Measurements from ENCODE around the gene PZP. TPM values are rescaled to one million over a fixed set of nuclear protein-coding genes. Genes with fewer than 3 reads are reported as not detected.

Gene PZP
- polyA plus RNA-seq, 1 donor (not counting 4 experiments of a cell fraction or from before 2014, with no cell fraction given) = not detected

DNA sequence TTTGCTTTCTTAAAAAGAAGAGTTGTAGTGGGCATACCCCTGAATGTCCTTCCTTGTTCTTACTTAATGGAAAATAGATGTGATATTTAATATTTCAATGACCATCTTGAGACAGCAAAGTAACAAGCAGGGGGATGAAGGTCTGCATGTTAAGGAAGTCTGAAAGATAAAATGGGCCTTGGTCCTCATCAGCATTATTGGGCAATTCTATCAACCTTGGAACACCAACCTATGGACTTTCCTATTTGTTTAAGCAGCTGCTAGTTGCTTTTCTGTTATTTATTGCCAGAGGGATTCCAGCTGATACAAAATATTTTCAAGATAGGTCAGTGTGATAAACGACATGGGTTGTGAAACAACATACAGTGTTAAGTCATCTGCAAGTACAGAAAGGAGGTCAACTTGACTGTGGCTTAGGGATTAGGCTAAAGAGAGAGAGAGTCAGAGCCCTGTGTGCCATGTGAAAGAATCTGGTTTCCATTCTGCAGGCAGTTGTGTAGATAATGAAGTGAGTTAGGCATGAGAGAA, 76.1 kb downstream of the PZP start:
- H3K27ac ChIP-seq (ENCODE audit: control insufficient read depth, insufficient read depth, low read length) = no peak overlapping the region
- H3K36me3 ChIP-seq (ENCODE audit: control insufficient read depth in 2 of 2, extremely low read depth in 1 of 2, insufficient read depth in 2 of 2, low read length in 2 of 2) = no peaks in the 10 kb centered on the region
- TF ChIP-seq CTCF (optimal IDR thresholded peaks at IDR 0.05 in 1 of 3, IDR thresholded peaks at IDR 0.05 in 1 of 3, conservative IDR thresholded peaks at IDR 0.05 in 1 of 3; ENCODE audit: extremely low read depth in 1 of 3, insufficient read depth in 2 of 3, low read length in 3 of 3) (no peak), EZH2 (IDR thresholded peaks at IDR 0.05; ENCODE audit: low read length) (no peak)
- no peaks in the 10 kb centered on the region for H3K9me3 ChIP-seq (ENCODE audit: control insufficient read depth, low read depth, low read length)
- FAIRE-seq (no peak), DNase-seq (ENCODE audit: low read depth, low spot score) (no peak)
- H3K4me3 ChIP-seq (ENCODE audit: control insufficient read depth in 2 of 3, extremely low read depth in 1 of 3, insufficient read depth in 2 of 3, low read depth in 1 of 3, low read length in 3 of 3) = no peak overlapping the region
- H3K27me3 ChIP-seq (ENCODE audit: control insufficient read depth, extremely low read depth, insufficient read depth, low read length) = peaks cover 7% of the 10 kb centered on the region
- H2AFZ ChIP-seq (ENCODE audit: control insufficient read depth, low read length) = no peak overlapping the region
- no peaks in the 10 kb centered on the region for H3K79me2 ChIP-seq (ENCODE audit: control insufficient read depth, insufficient read depth, low read length)
- dilution Hi-C loops (cut with MboI; ENCODE audit: extremely low pct_ligation_motif_present, low sequenced_read_pairs) = no loop called here
- no peak overlapping the region for H3K9ac ChIP-seq (ENCODE audit: control insufficient read depth, extremely low read depth, insufficient read depth, low read length)
- H3K4me2 ChIP-seq (ENCODE audit: control insufficient read depth, extremely low read depth, insufficient read depth, low read depth, low read length) = no peak overlapping the region
- H4K20me1 ChIP-seq (ENCODE audit: control insufficient read depth, extremely low read depth, insufficient read depth, low read length) = no peaks in the 10 kb centered on the region
- no peaks in the 10 kb centered on the region for H3K4me1 ChIP-seq (ENCODE audit: control insufficient read depth, extremely low read depth, insufficient read depth, low read length)
- H3K9me1 ChIP-seq (ENCODE audit: control insufficient read depth, extremely low read depth, insufficient read depth, low read length) = no peaks in the 10 kb centered on the region

DNA sequence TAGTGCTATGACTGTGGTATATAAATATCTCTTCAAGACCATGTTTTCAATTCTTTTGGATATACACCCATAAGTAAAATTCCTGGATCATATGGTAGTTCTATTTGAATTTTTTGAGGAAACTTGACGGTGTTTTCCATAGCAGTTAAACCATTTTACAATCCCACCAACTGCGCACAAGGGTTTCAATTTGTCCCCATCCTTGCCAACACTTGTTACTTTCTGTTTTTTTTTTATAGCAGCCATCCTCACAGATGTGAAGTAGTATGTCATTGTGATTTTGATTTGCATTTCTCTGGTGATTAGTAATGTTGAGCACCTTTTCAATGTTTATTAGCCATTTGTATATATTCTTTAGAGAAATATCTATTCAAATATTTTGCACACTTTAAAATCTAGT, 78.0 kb downstream of the PZP start:
- dilution Hi-C loops (cut with MboI; ENCODE audit: extremely low pct_ligation_motif_present, low sequenced_read_pairs) = no loop called here
- no peaks in the 10 kb centered on the region for H3K4me1 ChIP-seq (ENCODE audit: control insufficient read depth, extremely low read depth, insufficient read depth, low read length)

More for the DNA sequence above, 78.0 kb downstream of the PZP start:
- H3K9me3 ChIP-seq (ENCODE audit: control insufficient read depth, low read depth, low read length) = no peaks in the 10 kb centered on the region
- H3K9me1 ChIP-seq (ENCODE audit: control insufficient read depth, extremely low read depth, insufficient read depth, low read length) = no peaks in the 10 kb centered on the region
- H3K79me2 ChIP-seq (ENCODE audit: control insufficient read depth, insufficient read depth, low read length) = no peaks in the 10 kb centered on the region
- no peaks in the 10 kb centered on the region for H4K20me1 ChIP-seq (ENCODE audit: control insufficient read depth, extremely low read depth, insufficient read depth, low read length)
- TF ChIP-seq EZH2 (IDR thresholded peaks at IDR 0.05; ENCODE audit: low read length) (no peak), CTCF (optimal IDR thresholded peaks at IDR 0.05 in 1 of 3, IDR thresholded peaks at IDR 0.05 in 1 of 3, conservative IDR thresholded peaks at IDR 0.05 in 1 of 3; ENCODE audit: extremely low read depth in 1 of 3, insufficient read depth in 2 of 3, low read length in 3 of 3) (no peak)
- H3K36me3 ChIP-seq (ENCODE audit: control insufficient read depth in 2 of 2, extremely low read depth in 1 of 2, insufficient read depth in 2 of 2, low read length in 2 of 2) = no peaks in the 10 kb centered on the region
- no peak overlapping the region for H3K9ac ChIP-seq (ENCODE audit: control insufficient read depth, extremely low read depth, insufficient read depth, low read length)
- no peak overlapping the region for H3K4me2 ChIP-seq (ENCODE audit: control insufficient read depth, extremely low read depth, insufficient read depth, low read depth, low read length)
- peaks cover 6% of the 10 kb centered on the region for H3K27me3 ChIP-seq (ENCODE audit: control insufficient read depth, extremely low read depth, insufficient read depth, low read length)
- H3K4me3 ChIP-seq (ENCODE audit: control insufficient read depth in 2 of 3, extremely low read depth in 1 of 3, insufficient read depth in 2 of 3, low read depth in 1 of 3, low read length in 3 of 3) = no peak overlapping the region
- no peak overlapping the region for H2AFZ ChIP-seq (ENCODE audit: control insufficient read depth, low read length)
- no peak for DNase-seq (ENCODE audit: low read depth, low spot score)
- FAIRE-seq = no peak
- H3K27ac ChIP-seq (ENCODE audit: control insufficient read depth, insufficient read depth, low read length) = no peak overlapping the region
